Esophagus (tissue), 2 donors: Measurements from ENCODE around the gene RPS2. TPM values are rescaled to one million over a fixed set of nuclear protein-coding genes. Genes with fewer than 3 reads are reported as not detected.

Experiments
- H3K27ac ChIP-seq, 2 donors: one replicate each; pipeline ENCODE4 v1.5.1; 2013; ENCODE audit warnings: low read depth in 2 of 2, mild to moderate bottlenecking in 2 of 2, inconsistent platforms in 1 of 2, low read length in 1 of 2, moderate library complexity in 1 of 2
- H3K27me3 ChIP-seq, 2 donors: one replicate each; pipeline ENCODE4 v1.6.1; 2013; ENCODE audit warnings: low read length in 2 of 2, control low read depth in 1 of 2, mild to moderate bottlenecking in 1 of 2; ENCODE audit not compliant: insufficient read depth in 2 of 2, control insufficient read depth in 1 of 2
- H3K36me3 ChIP-seq, 2 donors: one replicate each; pipeline ENCODE4 v1.6.1; 2013; ENCODE audit warnings: low read length in 1 of 2; ENCODE audit not compliant: control insufficient read depth in 2 of 2, insufficient read depth in 2 of 2
- H3K4me1 ChIP-seq, 2 donors: one replicate each; pipeline ENCODE4 v1.6.1; 2013; ENCODE audit warnings: low read length in 1 of 2; ENCODE audit not compliant: control insufficient read depth in 2 of 2, insufficient read depth in 2 of 2
- H3K4me3 ChIP-seq, 2 donors: one replicate each; pipeline ENCODE4 v1.5.1; 2013; ENCODE audit warnings: low read length in 2 of 2, mild to moderate bottlenecking in 2 of 2, low read depth in 1 of 2, moderate library complexity in 1 of 2
- H3K9me3 ChIP-seq, 2 donors: one replicate each; pipeline ENCODE4 v1.6.1; 2013; ENCODE audit warnings: mild to moderate bottlenecking in 2 of 2, low read depth in 1 of 2, low read length in 1 of 2, moderate library complexity in 1 of 2; ENCODE audit not compliant: control insufficient read depth in 2 of 2, insufficient read depth in 1 of 2
- WGBS, 2 donors: extraction: QIAGEN DNeasy Blood & Tissue Kit; methylation state at CpG; one replicate each; pipeline ENCODE4 v1.1.7; 2013; 5-methylcytosine and 5-hydroxymethylcytosine counted together
- polyA plus RNA-seq, 2 donors: library from polyadenylated mRNA; stranded (reverse); fragments of 200-250 nt; gene quantifications; one replicate each; pipeline ENCODE4 v1.2.3, GENCODE V29; 2013
- donor health status: healthy with polysubstance abuse.
- donor health status: Bipolar disorder and iron deficiency.

Gene RPS2
- polyA plus RNA-seq, 2 donors: 2,871 to 3,908 TPM

DNA sequence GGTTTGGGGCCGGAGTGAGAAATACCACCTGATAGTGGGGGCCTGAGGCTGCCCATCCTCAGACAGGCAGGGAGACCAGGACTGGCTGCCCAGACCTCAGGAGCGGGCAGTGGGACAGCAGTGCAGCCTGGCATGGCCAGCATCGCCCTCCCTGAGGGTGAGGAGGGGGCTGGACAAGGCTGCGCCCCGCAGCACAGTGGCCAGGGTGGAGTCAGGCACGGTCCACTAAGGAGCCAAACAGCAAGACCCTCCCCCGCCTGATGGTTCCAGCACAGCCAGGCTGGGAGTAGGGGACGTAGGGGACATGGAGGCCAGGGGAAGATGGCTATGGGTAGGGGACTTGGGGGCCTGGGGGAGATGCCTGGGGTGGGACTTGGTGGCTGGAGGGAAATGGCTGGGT lies 41.7 kb upstream of the RPS2 start:
- Histone ChIP-seq H3K27ac (no peak overlapping the region), H3K36me3 (peaks cover 7 to 40% of the 10 kb centered on the region in 2 donors), H3K4me1 (peaks cover 16 to 47% of the 10 kb centered on the region in 2 donors), H3K27me3 (no peaks in the 10 kb centered on the region), H3K4me3 (no peak overlapping the region), H3K9me3 (no peaks in the 10 kb centered on the region)
- WGBS, 2 donors: 92 to 96% methylated on average over 8 of the region's 8 CpGs

DNA sequence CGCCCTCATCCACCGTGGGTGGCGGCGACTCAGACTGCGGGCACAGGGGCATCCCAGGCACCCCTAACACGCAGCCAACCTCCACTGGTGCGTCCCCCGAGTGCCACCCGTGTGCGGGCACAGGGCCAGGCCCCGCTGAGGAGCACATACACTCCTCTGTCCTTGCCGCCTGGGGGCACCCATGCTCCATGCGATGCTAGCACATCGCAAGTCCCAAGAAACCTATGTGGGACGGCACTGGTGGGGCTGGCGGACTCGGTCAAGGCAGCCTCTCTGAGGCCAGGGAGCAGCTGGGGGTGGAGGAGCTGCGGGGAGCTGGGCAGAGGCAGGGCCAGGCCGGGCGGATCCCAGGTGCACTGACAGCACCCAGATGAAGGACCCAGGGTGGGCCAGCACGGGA lies 41.0 kb upstream of the RPS2 start:
- H3K27me3 ChIP-seq: no peaks in the 10 kb centered on the region
- H3K9me3 ChIP-seq: no peaks in the 10 kb centered on the region
- no peak overlapping the region for H3K27ac ChIP-seq
- 70 to 75% methylated on average over 21 of the region's 21 CpGs for WGBS, 2 donors
- H3K36me3 ChIP-seq: peaks cover 7 to 46% of the 10 kb centered on the region in 2 donors
- no peak overlapping the region for H3K4me3 ChIP-seq
- peaks cover 16 to 47% of the 10 kb centered on the region in 2 donors for H3K4me1 ChIP-seq

DNA sequence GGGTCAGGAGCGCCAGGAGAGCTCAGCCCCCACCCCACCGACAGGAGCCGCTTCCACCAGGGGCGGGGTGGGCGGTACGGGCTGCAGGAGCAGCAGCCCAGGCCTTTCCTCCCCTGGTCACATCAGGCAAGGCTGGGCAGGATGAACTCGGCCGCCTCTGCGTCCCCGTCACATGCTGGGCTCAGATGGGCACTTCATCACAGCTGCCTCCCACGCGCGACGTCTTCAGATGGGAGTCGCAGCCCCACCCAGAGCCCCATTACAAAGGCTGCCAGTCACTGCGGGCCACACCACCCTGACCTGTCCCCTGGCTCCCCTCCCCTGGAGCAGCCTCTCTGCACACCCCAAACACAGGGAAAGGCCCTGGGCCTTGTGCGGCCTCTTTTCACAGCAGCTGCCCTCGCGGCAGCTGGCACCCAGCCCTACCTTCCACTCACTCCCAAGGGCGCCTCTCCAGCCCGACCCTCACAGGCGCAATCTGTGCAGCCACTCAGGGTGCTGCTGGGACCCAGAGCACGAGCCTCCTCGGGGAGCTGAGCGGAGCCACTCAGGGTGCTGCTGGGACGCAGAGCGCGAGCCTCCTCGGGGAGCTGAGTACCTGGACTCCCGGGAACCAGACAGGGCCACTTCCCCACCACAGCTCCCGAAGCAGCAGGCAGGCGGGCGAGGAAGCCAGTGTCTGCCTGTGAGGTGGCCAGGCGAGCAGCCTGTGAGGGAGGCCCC lies 40.3 kb upstream of the RPS2 start:
- Histone ChIP-seq H3K27me3 (no peaks in the 10 kb centered on the region), H3K4me1 (peaks cover 16 to 41% of the 10 kb centered on the region in 2 donors), H3K9me3 (no peaks in the 10 kb centered on the region), H3K27ac (no peak overlapping the region), H3K36me3 (peaks cover 12 to 52% of the 10 kb centered on the region in 2 donors), H3K4me3 (no peak overlapping the region)
- WGBS, 2 donors: 74 to 80% methylated on average over 34 of the region's 34 CpGs

DNA sequence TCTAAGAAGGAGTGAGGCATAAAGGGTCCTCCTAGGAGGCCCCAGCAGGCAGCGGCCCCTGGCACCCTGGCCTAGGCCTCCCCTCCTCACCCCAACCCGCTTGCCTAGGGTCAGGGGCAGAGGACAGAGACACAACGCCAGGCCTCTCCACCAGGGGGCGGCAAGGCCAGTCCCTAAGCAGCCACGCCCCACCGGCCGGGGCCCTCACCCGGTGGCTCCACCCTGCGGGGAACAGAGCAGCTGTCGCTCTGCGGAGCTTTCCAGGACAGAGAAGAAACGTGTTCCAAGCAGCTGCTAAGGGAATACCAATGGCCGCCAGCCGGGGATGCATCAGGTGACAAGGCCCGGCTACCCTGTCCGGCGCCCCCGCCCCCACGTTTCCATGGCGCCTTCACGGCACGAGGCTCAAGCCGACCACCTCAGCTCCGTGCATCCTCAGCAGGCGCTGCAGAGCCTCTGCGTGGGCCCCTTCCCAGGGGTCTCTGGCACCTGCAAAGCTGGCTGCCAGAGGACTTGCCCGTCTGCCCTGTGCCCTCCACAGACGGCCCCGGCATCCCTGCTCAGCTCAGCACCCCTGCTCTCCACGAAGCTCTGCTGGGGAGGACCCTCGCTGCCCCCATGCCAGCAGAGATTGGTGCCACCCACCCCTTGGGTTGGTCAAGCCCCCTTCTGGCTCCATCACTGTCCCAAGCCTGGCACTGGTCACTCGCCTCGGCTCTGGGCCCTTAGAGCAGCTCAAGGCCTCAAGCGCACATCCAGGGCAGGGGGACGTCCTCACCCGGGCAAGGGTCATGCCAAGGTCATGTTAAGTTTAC lies 39.4 kb upstream of the RPS2 start:
- Histone ChIP-seq H3K27ac (peak overlapping the region in 1 of 2 donors; percentile 16), H3K36me3 (peaks cover 15 to 61% of the 10 kb centered on the region in 2 donors), H3K4me3 (no peak overlapping the region), H3K9me3 (no peaks in the 10 kb centered on the region), H3K27me3 (no peaks in the 10 kb centered on the region), H3K4me1 (peaks cover 16 to 43% of the 10 kb centered on the region in 2 donors)
- WGBS, 2 donors: 32 to 37% methylated on average over 30 to 36 of the region's 36 CpGs

DNA sequence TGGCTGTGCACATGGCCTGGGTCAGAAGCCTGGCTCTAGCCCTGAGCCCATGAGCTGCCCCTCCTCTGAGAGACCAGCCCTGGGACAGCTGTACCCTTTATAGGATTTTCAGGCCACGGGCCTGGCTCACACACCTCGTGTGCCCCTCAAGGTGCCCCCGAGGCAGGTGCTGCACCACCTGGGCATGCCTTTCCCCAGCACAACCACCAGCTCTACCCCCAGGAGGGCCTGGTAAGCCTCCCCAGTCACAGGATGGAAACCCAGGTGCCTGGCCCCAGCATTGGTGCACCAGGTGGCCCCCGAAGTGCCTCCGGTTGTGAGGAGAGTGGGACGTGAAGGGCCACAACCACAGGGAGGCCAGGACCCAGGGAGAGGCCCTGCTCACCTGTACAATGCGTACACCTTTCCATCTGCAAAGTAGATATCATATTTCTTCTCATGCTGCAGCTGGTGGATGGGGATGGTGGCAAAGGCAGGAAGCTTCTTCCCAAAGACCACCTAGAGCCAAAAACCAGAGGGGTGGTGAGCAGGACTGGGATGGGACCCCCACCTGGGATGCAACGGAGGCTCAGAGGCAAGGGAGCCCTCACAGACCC lies 38.7 kb upstream of the RPS2 start:
- peaks cover 16 to 42% of the 10 kb centered on the region in 2 donors for H3K4me1 ChIP-seq
- H3K27me3 ChIP-seq: no peaks in the 10 kb centered on the region
- no peak overlapping the region for H3K27ac ChIP-seq
- H3K9me3 ChIP-seq: no peaks in the 10 kb centered on the region
- peaks cover 15 to 67% of the 10 kb centered on the region in 2 donors for H3K36me3 ChIP-seq
- no peak overlapping the region for H3K4me3 ChIP-seq
- 79 to 81% methylated on average over 8 of the region's 8 CpGs for WGBS, 2 donors

DNA sequence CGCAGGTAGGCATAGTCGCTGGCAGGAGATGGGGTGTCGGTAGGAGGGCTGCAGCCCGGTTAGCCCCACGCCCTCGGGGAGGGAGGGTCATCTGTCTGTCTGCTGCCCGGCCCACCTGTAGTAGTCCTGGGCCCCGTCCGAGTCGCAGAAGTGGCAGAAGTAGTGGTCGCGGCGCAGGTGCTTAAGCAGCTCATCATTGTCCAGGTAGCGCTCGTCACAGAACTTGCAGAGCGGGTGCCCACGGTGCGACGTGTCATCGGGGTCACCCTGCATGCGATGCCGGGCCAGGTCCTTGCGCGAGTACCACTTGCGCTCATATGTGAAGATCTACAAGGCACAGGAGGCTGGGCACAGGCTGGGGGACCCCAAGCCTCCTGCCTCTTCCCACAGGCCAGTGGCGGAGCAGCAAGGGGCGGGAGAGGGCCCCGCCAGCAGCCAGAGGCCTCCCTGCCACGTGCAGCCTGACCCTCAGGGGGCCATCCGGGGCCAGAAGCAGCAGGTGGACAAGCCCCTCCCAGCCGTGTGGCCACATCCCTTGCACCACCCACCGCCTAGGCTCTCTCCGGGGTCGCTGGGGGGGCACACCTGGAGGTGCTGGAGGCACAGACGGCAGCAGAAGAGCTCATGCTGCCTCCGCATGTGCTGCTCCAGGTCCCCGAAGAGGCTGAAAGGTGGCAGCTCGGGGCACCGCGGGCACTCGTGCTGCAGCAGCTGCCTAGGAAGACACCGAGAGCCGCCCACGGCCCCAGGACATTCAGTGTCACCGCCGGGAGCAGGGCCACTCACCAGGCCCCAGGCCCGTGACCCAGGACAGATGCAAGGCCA lies 38.0 kb upstream of the RPS2 start:
- H3K4me3 ChIP-seq: no peak overlapping the region
- H3K27me3 ChIP-seq: no peaks in the 10 kb centered on the region
- 92 to 93% methylated on average over 47 of the region's 47 CpGs for WGBS, 2 donors
- H3K9me3 ChIP-seq: no peaks in the 10 kb centered on the region
- H3K27ac ChIP-seq: no peak overlapping the region
- peaks cover 15 to 71% of the 10 kb centered on the region in 2 donors for H3K36me3 ChIP-seq
- H3K4me1 ChIP-seq: peaks cover 12 to 35% of the 10 kb centered on the region in 2 donors

DNA sequence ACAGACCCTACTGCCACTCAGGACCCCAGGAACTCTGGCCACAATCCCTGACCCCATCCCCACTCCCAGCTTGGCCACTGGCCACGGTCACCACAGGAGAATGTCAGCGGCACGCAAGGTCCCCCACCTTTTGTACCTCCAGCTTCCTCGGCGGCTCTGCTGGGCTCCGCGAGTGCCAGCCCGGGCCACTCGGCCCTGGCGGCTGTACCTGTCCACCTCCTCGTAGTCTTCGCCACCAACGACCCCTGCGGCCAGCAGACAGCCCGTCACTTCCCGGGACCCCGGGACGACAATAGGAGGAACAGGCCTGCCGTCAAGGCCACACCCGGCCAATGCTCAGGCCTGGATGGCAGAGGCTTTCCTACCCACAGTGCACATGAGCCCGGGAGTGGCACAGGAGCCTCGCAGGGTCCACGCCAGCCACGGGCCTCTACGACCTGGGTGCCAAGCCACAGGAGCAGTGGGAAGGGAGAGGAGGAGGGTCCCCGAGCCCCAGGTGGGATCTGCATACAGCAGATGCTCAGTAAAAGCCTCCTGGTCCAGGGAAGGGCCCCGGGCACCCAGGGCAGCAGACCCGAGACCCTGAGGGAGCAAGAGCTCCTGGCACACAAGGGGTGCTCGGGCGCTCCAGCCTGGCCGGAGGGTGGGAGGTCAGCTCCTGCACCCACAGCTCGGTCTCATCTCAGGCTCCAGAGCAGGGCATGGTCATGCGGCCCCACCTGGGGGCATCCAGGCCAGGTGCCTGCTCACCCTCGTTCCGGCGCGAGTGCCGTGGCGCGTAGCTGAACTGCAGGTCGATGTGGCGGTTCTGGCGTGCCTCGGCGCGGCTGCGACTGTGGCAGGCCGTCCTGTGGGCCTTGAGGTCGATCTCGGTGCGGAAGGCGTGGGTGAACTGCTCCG lies 37.1 kb upstream of the RPS2 start:
- Histone ChIP-seq H3K27me3 (no peaks in the 10 kb centered on the region), H3K27ac (no peak overlapping the region), H3K4me3 (no peak overlapping the region), H3K36me3 (peaks cover 15 to 74% of the 10 kb centered on the region in 2 donors), H3K9me3 (no peaks in the 10 kb centered on the region), H3K4me1 (peaks cover 5 to 27% of the 10 kb centered on the region in 2 donors)
- 96 to 97% methylated on average over 52 to 53 of the region's 53 CpGs for WGBS, 2 donors

DNA sequence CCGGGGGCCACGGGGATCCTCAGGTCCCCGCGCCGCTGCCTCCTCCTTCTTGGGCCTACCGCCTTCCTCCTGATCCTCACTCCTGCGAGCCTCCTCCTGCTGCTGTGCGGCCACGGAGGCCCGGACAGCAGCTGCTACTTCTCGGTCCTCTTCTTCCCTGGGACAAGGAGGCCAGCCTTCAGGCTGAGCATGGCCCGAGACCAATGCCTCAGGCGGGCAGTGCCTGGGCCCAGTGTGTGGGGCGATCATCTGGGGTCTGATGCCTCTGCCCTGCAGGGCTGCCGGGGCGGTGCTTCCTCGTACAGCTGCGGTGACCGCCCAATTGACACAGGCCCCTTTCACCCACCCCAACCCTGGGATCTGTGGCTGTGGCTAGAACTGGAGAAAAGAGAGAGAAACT lies 36.4 kb upstream of the RPS2 start:
- H3K36me3 ChIP-seq: peaks cover 15 to 70% of the 10 kb centered on the region in 2 donors
- 95 to 96% methylated on average over 19 of the region's 19 CpGs for WGBS, 2 donors
- H3K27ac ChIP-seq: no peak overlapping the region
- H3K4me3 ChIP-seq: no peak overlapping the region
- no peaks in the 10 kb centered on the region for H3K27me3 ChIP-seq
- H3K9me3 ChIP-seq: no peaks in the 10 kb centered on the region
- peaks cover 5 to 25% of the 10 kb centered on the region in 2 donors for H3K4me1 ChIP-seq
